HepG2 (cell line): Measurements from ENCODE around the gene RAC2. TPM values are rescaled to one million over a fixed set of nuclear protein-coding genes. Genes with fewer than 3 reads are reported as not detected.

Source experiments
- ARNT2 ChIP-seq: sonication (generic); formaldehyde crosslinking; IDR thresholded peaks from 2 replicates; pipeline ENCODE4 v1.8.0; 2022; ENCODE audit warnings: mild to moderate bottlenecking, low read depth, missing genetic modification reagents, moderate library complexity
- BRD4 ChIP-seq: sonication (generic); formaldehyde crosslinking; IDR thresholded peaks from 2 replicates; pipeline ENCODE4 v1.4.0; 2020; ENCODE audit warnings: missing genetic modification reagents
- CBX2 ChIP-seq, 2 experiments: fragments of 200-600 bp in 1 of 2; sonication (generic); formaldehyde crosslinking in 1 of 2; IDR thresholded peaks; 2 replicates each; pipeline versions ENCODE4 v1.7.0 to v1.8.1; 2018 to 2022; ENCODE audit warnings: low read depth in 2 of 2, low read length in 1 of 2, mild to moderate bottlenecking in 1 of 2, missing genetic modification reagents in 1 of 2
- HOXA7 ChIP-seq: sonication (generic); formaldehyde crosslinking; IDR thresholded peaks from 2 replicates; pipeline ENCODE4 v1.8.1; 2022; ENCODE audit warnings: mild to moderate bottlenecking, missing genetic modification reagents, moderate library complexity
- MAF1 ChIP-seq: sonication (generic); formaldehyde crosslinking; IDR thresholded peaks from 2 replicates; pipeline ENCODE4 v1.5.0; 2020; ENCODE audit warnings: missing genetic modification reagents, borderline replicate concordance
- MED13 ChIP-seq: sonication (generic); formaldehyde crosslinking; IDR thresholded peaks from 2 replicates; pipeline ENCODE4 v1.5.0; 2020; ENCODE audit warnings: missing genetic modification reagents
- PHF5A ChIP-seq: IDR thresholded peaks from one replicate; pipeline ENCODE4 v1.6.1; 2018; ENCODE audit warnings: low read depth, missing genetic modification reagents; ENCODE audit not compliant: unreplicated experiment
- SALL1 ChIP-seq: sonication (generic); formaldehyde crosslinking; IDR thresholded peaks from 2 replicates; pipeline ENCODE4 v1.8.0; 2022; ENCODE audit warnings: mild to moderate bottlenecking, missing genetic modification reagents
- TAF15 ChIP-seq: fragments of 200-400 bp; formaldehyde crosslinking; IDR thresholded peaks from one replicate; pipeline ENCODE4 v1.6.1; 2018; ENCODE audit warnings: mild to moderate bottlenecking, low read depth, low read length; ENCODE audit not compliant: poor library complexity, severe bottlenecking
- ZFY ChIP-seq: sonication (generic); formaldehyde crosslinking; IDR thresholded peaks from 2 replicates; pipeline ENCODE4 v1.4.0; 2020; ENCODE audit warnings: missing genetic modification reagents
- ZNF101 ChIP-seq: sonication (generic); formaldehyde crosslinking; IDR thresholded peaks from 2 replicates; pipeline ENCODE4 v1.4.0; 2020; ENCODE audit warnings: mild to moderate bottlenecking, low read depth, missing genetic modification reagents, borderline replicate concordance
- ZNF30 ChIP-seq: sonication (generic); formaldehyde crosslinking; IDR thresholded peaks from 2 replicates; pipeline ENCODE4 v1.5.0; 2020; ENCODE audit warnings: mild to moderate bottlenecking, missing genetic modification reagents
- ZNF510 ChIP-seq: sonication (generic); formaldehyde crosslinking; IDR thresholded peaks from 2 replicates; pipeline ENCODE4 v1.4.0; 2020; ENCODE audit warnings: low read depth, mild to moderate bottlenecking, missing genetic modification reagents
- ZNF614 ChIP-seq: IDR thresholded peaks from 2 replicates; pipeline ENCODE4 v1.6.1; 2018; ENCODE audit warnings: missing biosample characterization, missing genetic modification reagents, inconsistent platforms, borderline replicate concordance
- ZNF713 ChIP-seq: sonication (generic); formaldehyde crosslinking; IDR thresholded peaks from 2 replicates; pipeline ENCODE4 v1.4.0; 2020; ENCODE audit warnings: mild to moderate bottlenecking, missing genetic modification reagents
- ZNF781 ChIP-seq: sonication (generic); formaldehyde crosslinking; IDR thresholded peaks from 2 replicates; pipeline ENCODE4 v1.5.1; 2020; ENCODE audit warnings: borderline replicate concordance, mild to moderate bottlenecking, missing genetic modification reagents; ENCODE audit errors: not compliant biosample characterization
- ZNF816 ChIP-seq: sonication (generic); formaldehyde crosslinking; IDR thresholded peaks from 2 replicates; pipeline ENCODE4 v1.8.0; 2022; ENCODE audit warnings: missing genetic modification reagents, mild to moderate bottlenecking, borderline replicate concordance
- polyA plus RNA-seq, 8 experiments: library from polyadenylated mRNA; depleted of rRNA in 3 of 8; stranded (reverse) in 7 of 8; unstranded in 1 of 8; fragments of >200 nt; fragmentation: Illumina TruSeq in 4 of 8; extraction: Trizol in 4 of 8; gene quantifications; 2 replicates each; pipeline versions ENCODE4 v1.2.1 to v1.2.3, GENCODE V29; 2011 to 2016; ENCODE audit warnings: low read depth in 4 of 8, missing spikeins in 1 of 8, mixed read lengths in 1 of 8; ENCODE audit not compliant: insufficient read depth in 1 of 8
- total RNA-seq, 5 experiments: library from RNA; depleted of rRNA; stranded (reverse); fragments of >200 nt; fragmentation: Illumina TruSeq; extraction: Trizol; gene quantifications; 2 replicates each; pipeline ENCODE4 v1.2.3, GENCODE V29; 2016; ENCODE audit warnings: low read depth in 1 of 5
- TF ChIP-seq, protein P1 (sequence below): sonication (generic); formaldehyde crosslinking; conservative IDR thresholded peaks from 2 replicates; pipeline ENCODE4 v1.8.0; 2022; ENCODE audit warnings: mild to moderate bottlenecking, moderate library complexity, missing genetic modification reagents
- TF ChIP-seq, protein P2 (sequence below): sonication (generic); formaldehyde crosslinking; IDR thresholded peaks from 2 replicates; pipeline ENCODE4 v1.4.0; 2020; ENCODE audit warnings: missing genetic modification reagents, mild to moderate bottlenecking, borderline replicate concordance
- TF ChIP-seq, protein P3 (sequence below): sonication (generic); formaldehyde crosslinking; IDR thresholded peaks from 2 replicates; pipeline ENCODE4 v1.4.0; 2020; ENCODE audit warnings: missing genetic modification reagents

Gene RAC2
- total and polyA plus RNA-seq, 2 of the 13 experiments (the other 11 are each of a cell fraction or from before 2014, with no cell fraction given) = 0.73 TPM; not detected in 1

DNA sequence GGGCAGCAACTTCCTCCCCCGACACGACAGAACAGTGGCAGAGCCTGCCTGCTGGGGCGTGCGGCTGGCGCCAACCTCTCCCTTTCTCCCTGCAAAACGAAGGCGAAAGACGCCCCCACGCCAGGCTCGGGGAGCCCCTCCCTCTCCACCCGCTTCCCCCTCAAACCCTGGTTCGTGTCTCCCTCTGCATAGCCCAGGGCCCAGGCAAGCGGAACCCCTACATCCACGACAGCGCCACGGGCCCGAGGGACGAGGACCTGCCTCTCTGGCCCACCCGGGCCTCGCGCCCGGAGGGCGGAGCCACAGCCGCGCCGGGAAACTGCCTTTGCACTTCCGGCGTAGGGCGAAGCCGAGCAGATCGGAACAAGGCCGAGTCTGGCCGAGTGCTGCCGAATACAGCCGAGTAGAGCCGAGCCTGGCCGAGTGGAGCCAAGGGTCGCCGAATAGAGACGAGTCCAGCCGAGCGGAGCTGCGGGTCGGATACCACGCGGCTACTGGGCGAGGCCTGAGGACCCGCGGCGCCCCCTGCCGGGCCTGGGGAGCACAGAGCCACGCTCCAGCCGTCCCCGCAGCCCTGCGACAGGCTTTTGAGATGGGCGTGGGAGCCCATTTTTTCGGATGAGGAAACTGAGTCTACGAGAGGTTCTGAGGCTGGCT, 44.8 kb downstream of the RAC2 start (continued):
- TF ChIP-seq ZNF101 (CRISPR knock-in tag) = 0 out of 2 replicates have a peak, but pooled peaks have one; percentile 41
- 0 out of 2 replicates have a peak, but pooled peaks have one; percentile 57 for TF ChIP-seq MAF1 (CRISPR knock-in tag)
- peak; percentile 33; the same call in 1 of the 2 replicates for TF ChIP-seq BRD4
- peak; percentile 23 for TF ChIP-seq PHF5A
- peak; percentile 42; the same call in 1 of the 2 replicates for TF ChIP-seq SALL1 (CRISPR knock-in tag)
- TF ChIP-seq ZNF614 (CRISPR knock-in tag) = peak; percentile 40; the same call in 1 of the 2 replicates
- TF ChIP-seq ZNF713 (CRISPR knock-in tag) = no peak
- TF ChIP-seq, protein P1, sequence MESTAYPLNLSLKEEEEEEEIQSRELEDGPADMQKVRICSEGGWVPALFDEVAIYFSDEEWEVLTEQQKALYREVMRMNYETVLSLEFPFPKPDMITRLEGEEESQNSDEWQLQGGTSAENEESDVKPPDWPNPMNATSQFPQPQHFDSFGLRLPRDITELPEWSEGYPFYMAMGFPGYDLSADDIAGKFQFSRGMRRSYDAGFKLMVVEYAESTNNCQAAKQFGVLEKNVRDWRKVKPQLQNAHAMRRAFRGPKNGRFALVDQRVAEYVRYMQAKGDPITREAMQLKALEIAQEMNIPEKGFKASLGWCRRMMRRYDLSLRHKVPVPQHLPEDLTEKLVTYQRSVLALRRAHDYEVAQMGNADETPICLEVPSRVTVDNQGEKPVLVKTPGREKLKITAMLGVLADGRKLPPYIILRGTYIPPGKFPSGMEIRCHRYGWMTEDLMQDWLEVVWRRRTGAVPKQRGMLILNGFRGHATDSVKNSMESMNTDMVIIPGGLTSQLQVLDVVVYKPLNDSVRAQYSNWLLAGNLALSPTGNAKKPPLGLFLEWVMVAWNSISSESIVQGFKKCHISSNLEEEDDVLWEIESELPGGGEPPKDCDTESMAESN (CRISPR knock-in tag) = peak; percentile 78; the same call in 1 of the 2 replicates
- TF ChIP-seq ZNF816 (CRISPR knock-in tag) = peak; percentile 44; the same call in 1 of the 2 replicates
- peak; percentile 90 for TF ChIP-seq ZNF781 (CRISPR knock-in tag)
- TF ChIP-seq ZNF30 (CRISPR knock-in tag) = 0 out of 2 replicates have a peak, but pooled peaks have one; percentile 28
- no peak for TF ChIP-seq CBX2 (IDR thresholded peaks at IDR 0.05; ENCODE audit: low read depth, low read length)
- TF ChIP-seq CBX2 (CRISPR knock-in tag; IDR thresholded peaks at IDR 0.05; ENCODE audit: low read depth) = no peak
- TF ChIP-seq, protein P2, sequence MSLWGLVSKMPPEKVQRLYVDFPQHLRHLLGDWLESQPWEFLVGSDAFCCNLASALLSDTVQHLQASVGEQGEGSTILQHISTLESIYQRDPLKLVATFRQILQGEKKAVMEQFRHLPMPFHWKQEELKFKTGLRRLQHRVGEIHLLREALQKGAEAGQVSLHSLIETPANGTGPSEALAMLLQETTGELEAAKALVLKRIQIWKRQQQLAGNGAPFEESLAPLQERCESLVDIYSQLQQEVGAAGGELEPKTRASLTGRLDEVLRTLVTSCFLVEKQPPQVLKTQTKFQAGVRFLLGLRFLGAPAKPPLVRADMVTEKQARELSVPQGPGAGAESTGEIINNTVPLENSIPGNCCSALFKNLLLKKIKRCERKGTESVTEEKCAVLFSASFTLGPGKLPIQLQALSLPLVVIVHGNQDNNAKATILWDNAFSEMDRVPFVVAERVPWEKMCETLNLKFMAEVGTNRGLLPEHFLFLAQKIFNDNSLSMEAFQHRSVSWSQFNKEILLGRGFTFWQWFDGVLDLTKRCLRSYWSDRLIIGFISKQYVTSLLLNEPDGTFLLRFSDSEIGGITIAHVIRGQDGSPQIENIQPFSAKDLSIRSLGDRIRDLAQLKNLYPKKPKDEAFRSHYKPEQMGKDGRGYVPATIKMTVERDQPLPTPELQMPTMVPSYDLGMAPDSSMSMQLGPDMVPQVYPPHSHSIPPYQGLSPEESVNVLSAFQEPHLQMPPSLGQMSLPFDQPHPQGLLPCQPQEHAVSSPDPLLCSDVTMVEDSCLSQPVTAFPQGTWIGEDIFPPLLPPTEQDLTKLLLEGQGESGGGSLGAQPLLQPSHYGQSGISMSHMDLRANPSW = no peak
- TF ChIP-seq TAF15 = no peak
- TF ChIP-seq ZFY (CRISPR knock-in tag) = peak; percentile 88
- TF ChIP-seq ARNT2 (CRISPR knock-in tag) = peak; percentile 92
- peak; percentile 79; the same call in 1 of the 2 replicates for TF ChIP-seq ZNF510
- TF ChIP-seq MED13 (CRISPR knock-in tag) = 0 out of 2 replicates have a peak, but pooled peaks have one; percentile 65
- no peak for TF ChIP-seq HOXA7 (CRISPR knock-in tag)
- TF ChIP-seq, protein P3, sequence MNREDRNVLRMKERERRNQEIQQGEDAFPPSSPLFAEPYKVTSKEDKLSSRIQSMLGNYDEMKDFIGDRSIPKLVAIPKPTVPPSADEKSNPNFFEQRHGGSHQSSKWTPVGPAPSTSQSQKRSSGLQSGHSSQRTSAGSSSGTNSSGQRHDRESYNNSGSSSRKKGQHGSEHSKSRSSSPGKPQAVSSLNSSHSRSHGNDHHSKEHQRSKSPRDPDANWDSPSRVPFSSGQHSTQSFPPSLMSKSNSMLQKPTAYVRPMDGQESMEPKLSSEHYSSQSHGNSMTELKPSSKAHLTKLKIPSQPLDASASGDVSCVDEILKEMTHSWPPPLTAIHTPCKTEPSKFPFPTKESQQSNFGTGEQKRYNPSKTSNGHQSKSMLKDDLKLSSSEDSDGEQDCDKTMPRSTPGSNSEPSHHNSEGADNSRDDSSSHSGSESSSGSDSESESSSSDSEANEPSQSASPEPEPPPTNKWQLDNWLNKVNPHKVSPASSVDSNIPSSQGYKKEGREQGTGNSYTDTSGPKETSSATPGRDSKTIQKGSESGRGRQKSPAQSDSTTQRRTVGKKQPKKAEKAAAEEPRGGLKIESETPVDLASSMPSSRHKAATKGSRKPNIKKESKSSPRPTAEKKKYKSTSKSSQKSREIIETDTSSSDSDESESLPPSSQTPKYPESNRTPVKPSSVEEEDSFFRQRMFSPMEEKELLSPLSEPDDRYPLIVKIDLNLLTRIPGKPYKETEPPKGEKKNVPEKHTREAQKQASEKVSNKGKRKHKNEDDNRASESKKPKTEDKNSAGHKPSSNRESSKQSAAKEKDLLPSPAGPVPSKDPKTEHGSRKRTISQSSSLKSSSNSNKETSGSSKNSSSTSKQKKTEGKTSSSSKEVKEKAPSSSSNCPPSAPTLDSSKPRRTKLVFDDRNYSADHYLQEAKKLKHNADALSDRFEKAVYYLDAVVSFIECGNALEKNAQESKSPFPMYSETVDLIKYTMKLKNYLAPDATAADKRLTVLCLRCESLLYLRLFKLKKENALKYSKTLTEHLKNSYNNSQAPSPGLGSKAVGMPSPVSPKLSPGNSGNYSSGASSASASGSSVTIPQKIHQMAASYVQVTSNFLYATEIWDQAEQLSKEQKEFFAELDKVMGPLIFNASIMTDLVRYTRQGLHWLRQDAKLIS (CRISPR knock-in tag) = no peak
